Lung (tissue), 12 donors: ENCODE measurements around the gene C1orf105. TPM values are rescaled to one million over a fixed set of nuclear protein-coding genes. Genes with fewer than 3 reads are reported as not detected.

Experiments
- ATAC-seq: fragments of 200-7000 bp; cut with Tn5 transposase; one replicate; pipeline ENCODE4 v1.9.1; 2020; ENCODE audit warnings: moderate number of reproducible peaks; ENCODE audit not compliant: insufficient read depth, low FRiP score
- DNase-seq, 3 donors: peaks; one replicate each; pipeline ENCODE4 v3.0.0-alpha.2; 2013 to 2017
- H3K27ac ChIP-seq, 2 donors: one replicate each; pipeline ENCODE4 v1.5.1; 2013; ENCODE audit warnings: mild to moderate bottlenecking in 2 of 2, moderate library complexity in 2 of 2, control low read depth in 1 of 2, inconsistent platforms in 1 of 2, low read depth in 1 of 2, low read length in 1 of 2
- H3K27me3 ChIP-seq, 3 donors: one replicate each; pipeline ENCODE4 v1.5.1; 2013; ENCODE audit warnings: low read length in 2 of 3; ENCODE audit not compliant: control insufficient read depth in 3 of 3, insufficient read depth in 3 of 3
- H3K36me3 ChIP-seq, 4 donors: one replicate each; pipeline ENCODE4 v1.5.1; 2013; ENCODE audit warnings: low read length in 4 of 4, mild to moderate bottlenecking in 1 of 4, moderate library complexity in 1 of 4; ENCODE audit not compliant: control insufficient read depth in 4 of 4, insufficient read depth in 4 of 4
- H3K4me1 ChIP-seq, 5 donors: one replicate each; pipeline ENCODE4 v1.5.1; 2013; ENCODE audit warnings: low read length in 5 of 5, mild to moderate bottlenecking in 2 of 5, moderate library complexity in 1 of 5; ENCODE audit not compliant: control insufficient read depth in 5 of 5, insufficient read depth in 5 of 5
- H3K4me3 ChIP-seq: one replicate; pipeline ENCODE4 v1.5.1; 2013; ENCODE audit warnings: mild to moderate bottlenecking, control low read depth, moderate library complexity
- H3K9ac ChIP-seq, 2 donors: one replicate each; pipeline ENCODE4 v1.5.1; 2013; ENCODE audit warnings: low read length in 2 of 2, control low read depth in 1 of 2; ENCODE audit not compliant: insufficient read depth in 1 of 2
- H3K9me3 ChIP-seq, 4 donors: one replicate each; pipeline ENCODE4 v1.5.1; 2013; ENCODE audit warnings: low read length in 3 of 4, mild to moderate bottlenecking in 1 of 4, moderate library complexity in 1 of 4; ENCODE audit not compliant: control insufficient read depth in 4 of 4, insufficient read depth in 3 of 4
- CTCF ChIP-seq: IDR thresholded peaks from 2 replicates; pipeline ENCODE4 v1.5.1; 2012; ENCODE audit warnings: mild to moderate bottlenecking; ENCODE audit errors: control extremely low read depth, extremely low read depth
- WGBS, 2 donors: extraction: QIAGEN DNeasy Blood & Tissue Kit; methylation state at CpG; one replicate each; pipeline ENCODE4 v1.1.7; 2013; 5-methylcytosine and 5-hydroxymethylcytosine counted together
- polyA plus RNA-seq, 2 donors: library from polyadenylated mRNA; stranded (reverse); fragments of 200-250 nt; gene quantifications; one replicate each; pipeline ENCODE4 v1.2.1, GENCODE V29; 2013
- total RNA-seq, 2 donors: library from RNA; depleted of rRNA in 1 of 2; stranded (reverse); fragments of >200 nt in 1 of 2; gene quantifications; one replicate each; pipeline ENCODE4 v1.2.1, GENCODE V29; 2014 to 2021
- donor health status: control.
- donor health status: control.
- donor health status: Bipolar disorder and iron deficiency.
- donor health status: healthy.
- donor health status: DM: yes; HTN: yes; CAD: no.

C1orf105 gene
- total and polyA plus RNA-seq, 4 donors: not detected

- H3K9ac ChIP-seq: no peak overlapping the region
- WGBS, 2 donors: 72 to 77% methylated on average over 5 of the region's 5 CpGs
- no peak for ATAC-seq
- H3K9me3 ChIP-seq: no peaks in the 10 kb centered on the region
- no peaks in the 10 kb centered on the region for H3K36me3 ChIP-seq
- no peak overlapping the region for H3K4me3 ChIP-seq
- no peak overlapping the region for H3K27ac ChIP-seq
- DNase-seq: no peak
- TF ChIP-seq CTCF: no peak
- no peaks in the 10 kb centered on the region for H3K27me3 ChIP-seq
- H3K4me1 ChIP-seq: peaks cover 0 to 4% (median 0%) of the 10 kb centered on the region in 5 donors
Measured at GRCh38 chr1:172485626-172486025, 65.1 kb downstream of the C1orf105 start.

GRCh38 chr1:172486805-172487454 lies 66.4 kb downstream of the C1orf105 start:
- Histone ChIP-seq H3K27me3 (no peaks in the 10 kb centered on the region), H3K4me3 (no peak overlapping the region), H3K36me3 (no peaks in the 10 kb centered on the region), H3K9me3 (no peaks in the 10 kb centered on the region), H3K27ac (no peak overlapping the region), H3K4me1 (peaks cover 0 to 4% (median 0%) of the 10 kb centered on the region in 5 donors), H3K9ac (no peak overlapping the region)
- WGBS, 2 donors: 50 to 67% methylated on average over 3 of the region's 3 CpGs
- ATAC-seq (no peak), DNase-seq (no peak)
- no peak for TF ChIP-seq CTCF

- 52 to 57% methylated on average over 4 of the region's 4 CpGs for WGBS, 2 donors
Measured at GRCh38 chr1:172487550-172487949, 67.1 kb downstream of the C1orf105 start.

More at GRCh38 chr1:172487550-172487949, 67.1 kb downstream of the C1orf105 start:
- H3K9ac ChIP-seq: no peak overlapping the region
- DNase-seq (no peak), ATAC-seq (no peak)
- no peak overlapping the region for H3K27ac ChIP-seq
- no peaks in the 10 kb centered on the region for H3K36me3 ChIP-seq
- H3K4me1 ChIP-seq: peaks cover 0 to 4% (median 0%) of the 10 kb centered on the region in 5 donors
- no peak overlapping the region for H3K4me3 ChIP-seq
- H3K9me3 ChIP-seq: no peaks in the 10 kb centered on the region
- no peak for TF ChIP-seq CTCF
- no peaks in the 10 kb centered on the region for H3K27me3 ChIP-seq
